PC-3 (cell line): ENCODE data around the gene HSD17B14. TPM values are rescaled to one million over a fixed set of nuclear protein-coding genes. Genes with fewer than 3 reads are reported as not detected.

ENCODE experiments used
- ATAC-seq: fragments of 200-7000 bp; cut with Tn5 transposase; 2 replicates; pipeline ENCODE4 v1.9.1; 2020; ENCODE audit warnings: mild to moderate bottlenecking, moderate library complexity
- BruUV-seq: library from RNA; stranded (reverse); fragments of 400-500 nt; replicated peaks from 2 replicates; lab custom pipeline; 2021; lab: Mats Ljungman, UMichigan
- CTCF ChIA-PET: fragments of 300-600 bp; sonication (Branson Sonifier 250); formaldehyde crosslinking; loops from one replicate; lab custom pipeline; 2022; ENCODE audit warnings: antibody characterized with exemption; lab: Charles Lee
- POLR2A ChIA-PET: fragments of 300-600 bp; sonication (Branson Sonifier 250); formaldehyde crosslinking; loops from one replicate; lab custom pipeline; 2022; ENCODE audit warnings: antibody characterized with exemption; ENCODE audit not compliant: unreplicated experiment; lab: Charles Lee
- DNase-seq: peaks from one replicate; pipeline ENCODE4 v3.0.0-alpha.2; 2015
- H2AFZ ChIP-seq: fragments of 300-600 bp; sonication (generic); 2 replicates; pipeline ENCODE4 v1.6.0; 2016; ENCODE audit warnings: antibody characterized with exemption, low read length
- H3F3A ChIP-seq: fragments of 300-600 bp; sonication (generic); one replicate; pipeline ENCODE4 v1.6.0; 2017; ENCODE audit warnings: antibody characterized with exemption, low read length, control low read depth, mild to moderate bottlenecking; ENCODE audit not compliant: unreplicated experiment
- H3K27ac ChIP-seq: fragments of 300-600 bp; sonication (generic); 2 replicates; pipeline ENCODE4 v1.5.1; 2016; ENCODE audit warnings: mild to moderate bottlenecking, low read length
- H3K27me3 ChIP-seq: fragments of 300-600 bp; sonication (generic); 2 replicates; pipeline ENCODE4 v1.6.1; 2016; ENCODE audit warnings: low read length, mixed read lengths
- H3K36me3 ChIP-seq: fragments of 300-600 bp; sonication (generic); 2 replicates; pipeline ENCODE4 v1.6.1; 2016; ENCODE audit warnings: low read depth, mixed run types, low read length, mixed read lengths
- H3K4me1 ChIP-seq: fragments of 300-600 bp; sonication (generic); 2 replicates; pipeline ENCODE4 v1.5.1; 2016; ENCODE audit warnings: low read length; ENCODE audit not compliant: insufficient read depth
- H3K4me2 ChIP-seq: fragments of 300-600 bp; sonication (generic); 2 replicates; pipeline ENCODE4 v1.6.0; 2016; ENCODE audit warnings: low read length
- H3K4me3 ChIP-seq: fragments of 300-600 bp; sonication (generic); 2 replicates; pipeline ENCODE4 v1.5.1; 2016; ENCODE audit warnings: mild to moderate bottlenecking, low read length, mixed read lengths
- H3K79me2 ChIP-seq: fragments of 300-600 bp; sonication (generic); 2 replicates; pipeline ENCODE4 v1.6.1; 2017; ENCODE audit warnings: low read length, mixed read lengths
- H3K9ac ChIP-seq: fragments of 300-600 bp; sonication (generic); 2 replicates; pipeline ENCODE4 v1.6.0; 2016; ENCODE audit warnings: mild to moderate bottlenecking, low read length
- H3K9me2 ChIP-seq: fragments of 300-600 bp; sonication (generic); replicated peaks from 2 replicates; pipeline ENCODE4 v1.6.1; 2016; ENCODE audit warnings: mixed run types, low read length, mixed read lengths
- H3K9me3 ChIP-seq: fragments of 300-600 bp; sonication (generic); 2 replicates; pipeline ENCODE4 v1.6.1; 2016; ENCODE audit warnings: low read length, mixed read lengths
- H4K20me1 ChIP-seq: fragments of 300-600 bp; sonication (generic); 2 replicates; pipeline ENCODE4 v1.6.1; 2016; ENCODE audit warnings: low read length, mixed read lengths
- CTCF ChIP-seq: fragments of 300-600 bp; sonication (generic); conservative IDR thresholded peaks from 2 replicates; pipeline ENCODE4 v1.5.1; 2017; ENCODE audit warnings: antibody characterized with exemption, low read depth, mild to moderate bottlenecking, low read length
- EZH2 ChIP-seq: fragments of 300-600 bp; sonication (generic); IDR thresholded peaks from one replicate; pipeline ENCODE4 v1.6.1; 2017; ENCODE audit warnings: antibody characterized with exemption, mild to moderate bottlenecking, low read length; ENCODE audit not compliant: unreplicated experiment
- EZH2phosphoT487 ChIP-seq: fragments of 300-600 bp; sonication (generic); IDR thresholded peaks from 2 replicates; pipeline ENCODE4 v1.6.1; 2018; ENCODE audit warnings: mild to moderate bottlenecking, antibody characterized with exemption, low read length, borderline replicate concordance
- intact Hi-C: fragments of 100-400 bp; cut with micrococcal nuclease; formaldehyde crosslinking; loops from 2 replicates; pipeline ENCODE4 v1.9.0; 2023
- total RNA-seq: library from RNA; depleted of rRNA; stranded (reverse); fragments of >200 nt; gene quantifications from 2 replicates; pipeline ENCODE4 v1.2.3, GENCODE V29; 2014

The HSD17B14 gene
- total RNA-seq, 1 experiment from 2014 or later, result 15.0 TPM

- POLR2A ChIA-PET, result interaction anchor here (0.6 kb wide), 1 partner anchor 17 kb away, joined by 3 read pairs; no protein-coding TSS in a partner anchor
- no peaks in the 10 kb centered on the region for H3K36me3 ChIP-seq
- H3K4me2 ChIP-seq, result no peak overlapping the region
- no peaks in the 10 kb centered on the region for H3K27me3 ChIP-seq
- H2AFZ ChIP-seq, result no peak overlapping the region
- H3K9me2 ChIP-seq, result no peaks in the 10 kb centered on the region
- no TSS peak for BruUV-seq
- no peak overlapping the region for H3K4me3 ChIP-seq
- no peak for ATAC-seq
- H3K27ac ChIP-seq, result no peak overlapping the region
- H3K9me3 ChIP-seq, result no peaks in the 10 kb centered on the region
- no peak for TF ChIP-seq EZH2
- no peak for TF ChIP-seq EZH2phosphoT487
- TF ChIP-seq CTCF, result no peak
- H3F3A ChIP-seq, result no peaks in the 10 kb centered on the region
- CTCF ChIA-PET, result interaction anchor here (1.0 kb wide), 1 partner anchor 57 kb away, joined by 5 read pairs; no protein-coding TSS in a partner anchor
- no peak for DNase-seq
- H4K20me1 ChIP-seq, result no peaks in the 10 kb centered on the region
- no peak overlapping the region for H3K9ac ChIP-seq
- H3K4me1 ChIP-seq, result no peaks in the 10 kb centered on the region
- no peaks in the 10 kb centered on the region for H3K79me2 ChIP-seq
- intact Hi-C loops, result no loop called here
These were observed 9.1 kb upstream of the HSD17B14 start for GRCh38 chr19:48845384-48845783.

- ATAC-seq, result no peak
- BruUV-seq, result no TSS peak
These were observed 8.2 kb upstream of the HSD17B14 start for GRCh38 chr19:48844472-48844871.

More at GRCh38 chr19:48844472-48844871, 8.2 kb upstream of the HSD17B14 start:
- Histone ChIP-seq H3K79me2 (no peaks in the 10 kb centered on the region), H2AFZ (no peak overlapping the region), H3F3A (no peaks in the 10 kb centered on the region), H3K27me3 (no peaks in the 10 kb centered on the region), H3K9me2 (no peaks in the 10 kb centered on the region), H3K9ac (no peak overlapping the region), H3K4me3 (no peak overlapping the region), H3K27ac (no peak overlapping the region), H3K4me1 (no peaks in the 10 kb centered on the region), H3K9me3 (no peaks in the 10 kb centered on the region), H3K4me2 (no peak overlapping the region), H4K20me1 (no peaks in the 10 kb centered on the region), H3K36me3 (no peaks in the 10 kb centered on the region)
- POLR2A ChIA-PET, result no interaction called here
- intact Hi-C loops, result no loop called here
- no peak for TF ChIP-seq EZH2phosphoT487
- no peak for TF ChIP-seq EZH2
- TF ChIP-seq CTCF, result no peak; the same call in 1 of the 2 replicates
- CTCF ChIA-PET, result interaction anchor here (0.6 to 1.0 kb wide), 3 partner anchors 38 to 56 kb away, joined by 3 to 9 read pairs (median 5); no protein-coding TSS in a partner anchor
- peak; percentile 39 for DNase-seq
